ENCODE results near the gene NPDC1. TPM values are rescaled to one million over a fixed set of nuclear protein-coding genes. Genes with fewer than 3 reads are reported as not detected.
A peak's percentile ranks its signal among the peaks of the same experiment; 100 is the strongest.

NPDC1 gene
- total RNA-seq, 1 donor from 2014 or later: 90.8 TPM

DNA sequence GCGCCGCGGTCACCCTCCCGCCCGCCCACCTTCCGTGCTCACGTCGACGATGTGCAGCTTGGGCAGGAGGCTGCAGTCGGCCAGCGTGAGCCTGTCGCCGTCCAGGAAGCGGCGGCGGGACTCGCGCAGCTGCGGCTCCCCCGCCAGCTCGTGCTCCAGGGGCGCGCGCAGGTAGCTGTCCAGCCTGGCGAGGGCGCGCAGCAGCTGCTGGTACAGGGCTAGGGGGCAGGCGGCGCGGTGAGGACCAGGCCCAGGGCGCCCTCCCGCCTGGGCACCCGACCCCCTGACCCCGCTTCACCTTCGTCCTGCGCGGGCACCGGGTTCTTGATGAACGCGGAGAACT is 51.1 kb downstream of the NPDC1 start:
- no peak for DNase-seq (ENCODE audit: low spot score)
- peaks cover 5% of the 10 kb centered on the region for H3K9me3 Mint-ChIP-seq (ENCODE audit: low read depth)
- no peaks in the 10 kb centered on the region for H3K36me3 Mint-ChIP-seq (ENCODE audit: low read depth)
- TF ChIP-seq CTCF (IDR thresholded peaks at IDR 0.05): no peak
- H3K4me1 Mint-ChIP-seq (ENCODE audit: low read depth): peaks cover 57% of the 10 kb centered on the region
- no peak overlapping the region for H3K27ac Mint-ChIP-seq (ENCODE audit: unreplicated experiment)
- no peak overlapping the region for H3K4me3 Mint-ChIP-seq (ENCODE audit: unreplicated experiment)
- no peaks in the 10 kb centered on the region for H3K27me3 Mint-ChIP-seq (ENCODE audit: low read depth)

DNA sequence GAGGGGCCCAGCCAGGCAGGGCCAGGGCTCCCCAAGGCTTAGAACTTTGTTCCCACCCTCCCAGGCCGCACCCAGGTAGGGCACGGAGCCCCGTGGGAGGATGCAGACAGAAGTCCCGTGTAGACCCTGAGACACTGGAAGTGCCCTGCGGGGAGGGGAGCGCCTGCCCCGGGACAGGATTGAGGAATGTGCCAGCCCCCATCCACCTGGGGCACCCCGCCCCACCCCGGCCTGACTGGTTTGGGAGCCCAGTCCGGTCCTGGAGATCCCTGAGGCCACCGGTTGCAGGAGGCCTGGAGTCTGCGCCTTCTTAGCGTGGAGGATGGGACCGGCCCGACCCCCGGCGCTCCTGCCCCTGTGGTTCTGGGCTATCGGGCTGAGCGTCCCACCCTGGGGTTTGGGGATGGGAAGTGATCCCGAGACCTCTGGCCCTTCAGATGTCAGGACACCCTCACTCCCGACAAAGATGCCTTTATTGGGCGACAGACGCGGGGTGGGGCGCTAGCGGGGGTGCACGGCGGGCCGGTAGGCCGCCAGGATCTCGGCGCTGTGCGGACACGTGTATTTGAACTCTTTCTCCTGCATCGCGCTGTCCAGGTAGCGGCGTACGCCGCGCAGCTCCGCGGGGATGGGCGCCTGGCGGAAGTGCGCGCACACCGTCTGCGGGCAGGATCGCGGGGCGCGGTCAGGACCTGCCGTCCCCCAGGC is 51.6 kb downstream of the NPDC1 start:
- no peaks in the 10 kb centered on the region for H3K36me3 Mint-ChIP-seq (ENCODE audit: low read depth)
- H3K9me3 Mint-ChIP-seq (ENCODE audit: low read depth): peaks cover 5% of the 10 kb centered on the region
- H3K4me1 Mint-ChIP-seq (ENCODE audit: low read depth): peaks cover 52% of the 10 kb centered on the region
- no peak for DNase-seq (ENCODE audit: low spot score)
- no peak overlapping the region for H3K27ac Mint-ChIP-seq (ENCODE audit: unreplicated experiment)
- H3K4me3 Mint-ChIP-seq (ENCODE audit: unreplicated experiment): no peak overlapping the region
- no peaks in the 10 kb centered on the region for H3K27me3 Mint-ChIP-seq (ENCODE audit: low read depth)
- TF ChIP-seq CTCF (IDR thresholded peaks at IDR 0.05): no peak

DNA sequence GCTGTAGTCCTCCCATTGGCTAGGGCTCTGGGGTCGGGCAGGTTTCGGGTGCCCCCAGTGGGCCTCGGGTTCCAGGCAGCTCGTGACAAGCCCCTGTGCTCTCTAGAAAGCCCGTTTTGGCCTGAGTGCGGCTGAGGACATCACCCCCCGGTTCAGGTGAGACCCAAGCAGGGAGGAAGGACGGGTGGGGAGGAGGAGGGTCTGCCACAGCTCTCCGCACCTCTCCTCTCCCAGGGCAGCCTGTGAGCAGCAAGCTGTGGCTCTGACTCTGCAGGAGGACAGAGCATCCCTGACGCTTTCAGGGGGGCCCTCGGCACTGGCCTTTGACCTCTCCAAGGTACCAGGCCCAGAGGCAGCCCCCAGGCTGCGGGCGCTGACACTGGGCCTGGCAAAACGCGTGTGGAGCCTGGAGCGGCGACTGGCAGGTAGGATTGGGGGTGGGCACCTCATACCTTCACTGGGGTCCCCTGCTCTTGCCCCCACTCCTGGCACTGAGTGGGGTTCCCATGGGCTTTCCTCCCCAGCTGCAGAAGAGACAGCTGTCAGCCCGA is 53.1 kb downstream of the NPDC1 start:
- Mint-ChIP-seq H3K4me1 (ENCODE audit: low read depth) (peaks cover 38% of the 10 kb centered on the region), H3K27me3 (ENCODE audit: low read depth) (no peaks in the 10 kb centered on the region), H3K36me3 (ENCODE audit: low read depth) (no peaks in the 10 kb centered on the region), H3K9me3 (ENCODE audit: low read depth) (peaks cover 5% of the 10 kb centered on the region), H3K4me3 (ENCODE audit: unreplicated experiment) (peak overlapping the region; percentile 76), H3K27ac (ENCODE audit: unreplicated experiment) (no peak overlapping the region)
- TF ChIP-seq CTCF (IDR thresholded peaks at IDR 0.05): no peak
- no peak for DNase-seq (ENCODE audit: low spot score)

DNA sequence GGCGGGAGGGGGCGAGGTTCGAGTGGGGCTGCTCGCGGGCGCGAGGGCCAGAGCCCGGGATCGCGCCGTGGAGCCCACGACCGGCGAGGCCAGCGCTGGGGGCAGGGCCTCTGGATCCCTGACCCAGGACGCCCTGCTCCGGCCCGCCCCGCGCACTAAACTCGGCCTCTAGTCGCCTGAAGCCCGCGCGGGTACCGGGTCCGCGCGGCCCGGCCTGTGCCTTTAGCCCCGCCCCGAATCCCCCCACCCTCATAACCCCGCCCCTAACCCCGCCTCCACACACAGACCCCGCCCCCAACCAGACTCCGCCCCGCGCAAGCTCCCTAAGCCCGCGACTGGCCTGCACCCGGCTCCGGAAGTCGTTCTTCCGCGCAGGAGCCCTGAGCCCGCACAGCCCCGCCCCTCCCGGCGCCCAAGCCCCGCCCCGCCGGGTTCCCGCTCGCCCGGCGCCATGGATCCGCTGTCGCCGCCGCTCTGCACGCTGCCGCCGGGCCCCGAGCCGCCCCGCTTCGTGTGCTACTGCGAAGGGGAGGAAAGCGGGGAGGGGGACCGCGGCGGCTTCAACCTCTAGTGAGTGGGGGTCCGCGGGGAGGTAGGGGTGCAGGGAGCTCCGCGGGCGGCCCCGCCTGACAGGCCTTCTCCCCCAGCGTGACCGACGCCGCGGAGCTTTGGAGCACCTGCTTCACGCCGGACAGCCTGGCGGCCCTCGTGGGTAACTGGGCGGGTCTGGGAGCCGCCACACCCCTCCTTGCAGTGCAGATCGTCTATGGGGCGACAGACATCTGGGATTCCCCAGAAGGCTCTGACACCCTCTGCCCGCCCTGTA is 53.8 kb downstream of the NPDC1 start, which contains the start of gene PAXX:
Gene PAXX (plus strand): TSS at position 430 of the 826 bp plus-strand sequence. CDS start 22 bp downstream, at position 452.
- Mint-ChIP-seq H3K27me3 (ENCODE audit: low read depth) (no peaks in the 10 kb centered on the region), H3K9me3 (ENCODE audit: low read depth) (peaks cover 5% of the 10 kb centered on the region), H3K4me3 (ENCODE audit: unreplicated experiment) (peak within 1 kb of the TSS; percentile 76), H3K36me3 (ENCODE audit: low read depth) (no peaks in the 10 kb centered on the region), H3K27ac (ENCODE audit: unreplicated experiment) (peak within 1 kb of the TSS; percentile 69), H3K4me1 (ENCODE audit: low read depth) (peaks cover 31% of the 10 kb centered on the region)
- DNase-seq (ENCODE audit: low spot score): no peak
- TF ChIP-seq CTCF (IDR thresholded peaks at IDR 0.05): peak; percentile 15

DNA sequence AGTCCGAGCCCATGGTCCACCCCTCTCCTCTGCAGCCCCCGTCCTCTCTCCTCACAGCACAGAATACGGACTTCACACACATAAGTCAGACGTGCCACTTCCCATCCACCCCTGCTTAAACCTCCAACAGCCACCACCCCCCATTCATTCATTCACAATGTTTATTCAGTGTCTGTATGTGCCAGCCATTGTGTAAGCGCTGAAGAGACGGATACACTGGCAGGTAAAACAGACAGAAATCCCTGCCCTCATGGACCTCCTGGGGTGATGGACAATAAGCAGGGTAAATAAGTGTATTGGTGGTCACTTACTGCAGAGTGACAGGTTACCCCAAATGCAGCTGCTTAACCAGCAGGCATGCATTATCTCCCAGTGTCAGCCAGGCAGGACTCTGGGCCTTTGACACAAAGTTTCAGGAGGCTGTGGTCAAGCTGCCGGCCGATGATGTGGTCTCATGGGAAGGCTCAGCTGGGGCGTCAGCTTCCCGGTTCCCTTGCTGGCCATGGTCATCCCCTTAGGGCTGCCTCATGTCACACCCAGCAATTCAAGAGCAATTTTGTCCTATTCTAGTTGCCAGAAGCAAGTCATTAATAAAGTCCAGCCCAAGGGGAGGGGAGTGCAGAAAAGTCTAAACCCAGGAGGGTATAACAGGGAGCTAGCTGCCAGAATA is 55.6 kb downstream of the NPDC1 start:
- Mint-ChIP-seq H3K27me3 (ENCODE audit: low read depth) (no peaks in the 10 kb centered on the region), H3K27ac (ENCODE audit: unreplicated experiment) (no peak overlapping the region), H3K9me3 (ENCODE audit: low read depth) (peaks cover 5% of the 10 kb centered on the region), H3K36me3 (ENCODE audit: low read depth) (no peaks in the 10 kb centered on the region), H3K4me1 (ENCODE audit: low read depth) (peaks cover 19% of the 10 kb centered on the region), H3K4me3 (ENCODE audit: unreplicated experiment) (no peak overlapping the region)
- no peak for TF ChIP-seq CTCF (IDR thresholded peaks at IDR 0.05)
- DNase-seq (ENCODE audit: low spot score): no peak

Measured in chondrocyte (in vitro differentiated cells).